PC-9 (cell line): Measurements from ENCODE around the gene TMEM260. TPM values are rescaled to one million over a fixed set of nuclear protein-coding genes. Genes with fewer than 3 reads are reported as not detected.

Source experiments
- BruUV-seq: library from RNA; stranded (reverse); fragments of 400-500 nt; replicated peaks from 2 replicates; lab custom pipeline; 2021; lab: Mats Ljungman, UMichigan
- CTCF ChIA-PET: fragments of 300-600 bp; sonication (Branson Sonifier 250); formaldehyde crosslinking; loops from one replicate; lab custom pipeline; 2022; ENCODE audit warnings: antibody characterized with exemption; lab: Charles Lee
- POLR2A ChIA-PET: fragments of 300-600 bp; sonication (Branson Sonifier 250); formaldehyde crosslinking; loops from one replicate; lab custom pipeline; 2022; ENCODE audit warnings: antibody characterized with exemption; ENCODE audit not compliant: unreplicated experiment; lab: Charles Lee
- DNase-seq, 2 experiments: peaks; one replicate each; pipeline versions ENCODE4 v3.0.0 to v3.0.0-alpha.2; 2015 to 2022; ENCODE audit warnings: mixed read lengths in 1 of 2
- H2AFZ ChIP-seq: fragments of 200-600 bp; sonication (generic); 2 replicates; pipeline ENCODE4 v1.8.1; 2017; ENCODE audit warnings: antibody characterized with exemption
- H3F3A ChIP-seq: fragments of 200-600 bp; sonication (generic); 2 replicates; pipeline ENCODE4 v1.8.1; 2017; ENCODE audit warnings: antibody characterized with exemption, mild to moderate bottlenecking, low read depth; ENCODE audit not compliant: insufficient read depth
- H3K27ac ChIP-seq: fragments of 200-600 bp; sonication (generic); 2 replicates; pipeline ENCODE4 v1.6.1; 2016; ENCODE audit warnings: mixed run types
- H3K27me3 ChIP-seq: fragments of 200-600 bp; sonication (generic); 2 replicates; pipeline ENCODE4 v1.6.1; 2016; ENCODE audit warnings: low read depth, mixed run types; ENCODE audit not compliant: insufficient read depth
- H3K36me3 ChIP-seq: fragments of 200-600 bp; sonication (generic); 2 replicates; pipeline ENCODE4 v1.6.1; 2016; ENCODE audit warnings: low read depth, mixed run types
- H3K4me1 ChIP-seq: fragments of 200-600 bp; sonication (generic); replicated peaks from 2 replicates; pipeline ENCODE4 v1.6.1; 2016; ENCODE audit warnings: mixed run types; ENCODE audit not compliant: insufficient read depth
- H3K4me2 ChIP-seq: fragments of 200-600 bp; sonication (generic); 2 replicates; pipeline ENCODE4 v1.6.1; 2017; ENCODE audit warnings: mixed run types
- H3K4me3 ChIP-seq: fragments of 200-600 bp; sonication (generic); 2 replicates; pipeline ENCODE4 v1.6.1; 2016; ENCODE audit warnings: mixed run types
- H3K79me2 ChIP-seq: fragments of 200-600 bp; sonication (generic); 2 replicates; pipeline ENCODE4 v1.6.1; 2017; ENCODE audit warnings: low read depth, mixed run types
- H3K9me2 ChIP-seq: fragments of 200-600 bp; sonication (generic); 2 replicates; pipeline ENCODE4 v1.8.1; 2017; ENCODE audit warnings: mild to moderate bottlenecking; ENCODE audit not compliant: insufficient read depth
- H3K9me3 ChIP-seq: fragments of 200-600 bp; sonication (generic); 2 replicates; pipeline ENCODE4 v1.8.1; 2016; ENCODE audit warnings: low read depth; ENCODE audit not compliant: insufficient read depth
- H4K20me1 ChIP-seq: fragments of 200-600 bp; sonication (generic); 2 replicates; pipeline ENCODE4 v1.8.1; 2017; ENCODE audit not compliant: insufficient read depth
- CTCF ChIP-seq: fragments of 200-600 bp; sonication (generic); conservative IDR thresholded peaks from 2 replicates; pipeline ENCODE4 v1.6.1; 2017; ENCODE audit warnings: mixed run types, antibody characterized with exemption, mild to moderate bottlenecking, moderate library complexity
- EZH2 ChIP-seq: fragments of 200-600 bp; sonication (generic); IDR thresholded peaks from 2 replicates; pipeline ENCODE4 v1.8.0; 2017; ENCODE audit warnings: antibody characterized with exemption, low read depth
- intact Hi-C: fragments of 100-400 bp; cut with micrococcal nuclease; formaldehyde crosslinking; loops from one replicate; pipeline ENCODE4 v1.10.0; 2022; ENCODE audit not compliant: unreplicated experiment
- total RNA-seq: library from RNA; stranded (reverse); gene quantifications from 2 replicates; pipeline ENCODE4 v1.2.3, GENCODE V29; 2021

TMEM260 gene
- total RNA-seq, 1 experiment from 2014 or later: 12.4 TPM

- H3K9me3 ChIP-seq: 0 out of 2 replicates have a peak, but pooled peaks cover 5% of the 10 kb centered on the region
- no peak overlapping the region for H3K27ac ChIP-seq
- no peak overlapping the region for H2AFZ ChIP-seq
- H3K27me3 ChIP-seq: no peaks in the 10 kb centered on the region
- no peaks in the 10 kb centered on the region for H3K9me2 ChIP-seq
- CTCF ChIA-PET: no interaction called here
- no peaks in the 10 kb centered on the region for H4K20me1 ChIP-seq
- no peaks in the 10 kb centered on the region for H3F3A ChIP-seq
- TF ChIP-seq CTCF (no peak), EZH2 (no peak)
- POLR2A ChIA-PET: no interaction called here
- H3K4me2 ChIP-seq: no peak overlapping the region
- intact Hi-C loops: no loop called here
- H3K36me3 ChIP-seq: peaks cover 33% of the 10 kb centered on the region
- no peaks in the 10 kb centered on the region for H3K79me2 ChIP-seq
- DNase-seq: no peak
- no peaks in the 10 kb centered on the region for H3K4me1 ChIP-seq
- H3K4me3 ChIP-seq: no peak overlapping the region
- BruUV-seq: no TSS peak
These were observed 53.9 kb downstream of the TMEM260 start for GRCh38 chr14:56633544-56633943.

GRCh38 chr14:56635041-56635440 lies 55.4 kb downstream of the TMEM260 start:
- H4K20me1 ChIP-seq: no peaks in the 10 kb centered on the region
- DNase-seq: no peak
- no peaks in the 10 kb centered on the region for H3K4me1 ChIP-seq
- peaks cover 32% of the 10 kb centered on the region for H3K36me3 ChIP-seq
- no peaks in the 10 kb centered on the region for H3K9me2 ChIP-seq
- ChIA-PET POLR2A (no interaction called here), CTCF (no interaction called here)
- H3F3A ChIP-seq: no peaks in the 10 kb centered on the region
- H3K79me2 ChIP-seq: no peaks in the 10 kb centered on the region
- intact Hi-C loops: no loop called here
- no peak overlapping the region for H2AFZ ChIP-seq
- H3K9me3 ChIP-seq: 0 out of 2 replicates have a peak, but pooled peaks cover 5% of the 10 kb centered on the region
- TF ChIP-seq CTCF (no peak), EZH2 (no peak)
- no peak overlapping the region for H3K27ac ChIP-seq
- no peaks in the 10 kb centered on the region for H3K27me3 ChIP-seq
- no TSS peak for BruUV-seq
- H3K4me3 ChIP-seq: no peak overlapping the region
- H3K4me2 ChIP-seq: no peak overlapping the region

- H3F3A ChIP-seq: no peaks in the 10 kb centered on the region
- H3K4me3 ChIP-seq: no peak overlapping the region
- no TSS peak for BruUV-seq
- TF ChIP-seq EZH2: no peak
- no peak for TF ChIP-seq CTCF
- H3K27me3 ChIP-seq: no peaks in the 10 kb centered on the region
- no peaks in the 10 kb centered on the region for H3K9me3 ChIP-seq
- no peaks in the 10 kb centered on the region for H3K79me2 ChIP-seq
- no peak overlapping the region for H2AFZ ChIP-seq
- H3K4me2 ChIP-seq: no peak overlapping the region
- H3K4me1 ChIP-seq: no peaks in the 10 kb centered on the region
- peaks cover 4% of the 10 kb centered on the region; the same call in 1 of the 2 replicates for H3K36me3 ChIP-seq
- no peaks in the 10 kb centered on the region for H3K9me2 ChIP-seq
- DNase-seq: no peak
- ChIA-PET POLR2A (no interaction called here), CTCF (no interaction called here)
- intact Hi-C loops: no loop called here
- no peak overlapping the region for H3K27ac ChIP-seq
- no peaks in the 10 kb centered on the region for H4K20me1 ChIP-seq
These were observed 67.9 kb downstream of the TMEM260 start for GRCh38 chr14:56647493-56647892.
